RWPE2 (cell line): Measurements from ENCODE around the gene HIP1R.

Experiments used
- ATAC-seq: fragments of 200-7000 bp; cut with Tn5 transposase; 3 replicates; pipeline ENCODE4 v1.9.1; 2021; ENCODE audit warnings: low read depth
- DNase-seq: peaks from one replicate; pipeline ENCODE4 v3.0.0-alpha.2; 2020; ENCODE audit warnings: low spot score
- H3K27ac ChIP-seq: fragments of 450-650 bp; 2 replicates; pipeline ENCODE4 v1.5.1; 2017; ENCODE audit warnings: mild to moderate bottlenecking; ENCODE audit not compliant: poor library complexity, severe bottlenecking
- H3K27me3 ChIP-seq: fragments of 250-450 bp; sonication (Bioruptor Pico); 2 replicates; pipeline ENCODE4 v1.5.1; 2021; ENCODE audit warnings: mild to moderate bottlenecking, moderate library complexity; ENCODE audit not compliant: insufficient read depth, poor library complexity, severe bottlenecking
- H3K36me3 ChIP-seq: fragments of 250-450 bp; sonication (Bioruptor Pico); 2 replicates; pipeline ENCODE4 v1.5.1; 2020; ENCODE audit warnings: low read depth, mild to moderate bottlenecking, moderate library complexity
- H3K4me1 ChIP-seq: fragments of 250-450 bp; sonication (Bioruptor Pico); 2 replicates; pipeline ENCODE4 v1.5.1; 2021; ENCODE audit warnings: mild to moderate bottlenecking, moderate library complexity; ENCODE audit not compliant: insufficient read depth, poor library complexity, severe bottlenecking
- H3K4me3 ChIP-seq: fragments of 250-450 bp; sonication (Bioruptor Pico); 2 replicates; pipeline ENCODE4 v1.5.1; 2021; ENCODE audit warnings: mild to moderate bottlenecking, moderate library complexity; ENCODE audit not compliant: severe bottlenecking
- H3K9me3 ChIP-seq: fragments of 250-450 bp; sonication (Bioruptor Pico); 2 replicates; pipeline ENCODE4 v1.5.1; 2021; ENCODE audit warnings: mild to moderate bottlenecking, moderate library complexity; ENCODE audit not compliant: severe bottlenecking
- CTCF ChIP-seq: fragments of 450-650 bp; IDR thresholded peaks from one replicate; pipeline ENCODE4 v1.5.1; 2017; ENCODE audit warnings: mild to moderate bottlenecking, moderate library complexity; ENCODE audit not compliant: poor library complexity, severe bottlenecking

The HIP1R gene

GRCh38 chr12:122858171-122858570 lies 22.9 kb downstream of the HIP1R start:
- DNase-seq (no peak), ATAC-seq (no peak)
- Histone ChIP-seq H3K36me3 (peaks cover 17% of the 10 kb centered on the region; the same call in 1 of the 2 replicates), H3K27me3 (no peaks in the 10 kb centered on the region), H3K9me3 (no peaks in the 10 kb centered on the region), H3K4me3 (no peak overlapping the region), H3K4me1 (peaks cover 8% of the 10 kb centered on the region), H3K27ac (no peak overlapping the region)
- TF ChIP-seq CTCF, result no peak

DNA sequence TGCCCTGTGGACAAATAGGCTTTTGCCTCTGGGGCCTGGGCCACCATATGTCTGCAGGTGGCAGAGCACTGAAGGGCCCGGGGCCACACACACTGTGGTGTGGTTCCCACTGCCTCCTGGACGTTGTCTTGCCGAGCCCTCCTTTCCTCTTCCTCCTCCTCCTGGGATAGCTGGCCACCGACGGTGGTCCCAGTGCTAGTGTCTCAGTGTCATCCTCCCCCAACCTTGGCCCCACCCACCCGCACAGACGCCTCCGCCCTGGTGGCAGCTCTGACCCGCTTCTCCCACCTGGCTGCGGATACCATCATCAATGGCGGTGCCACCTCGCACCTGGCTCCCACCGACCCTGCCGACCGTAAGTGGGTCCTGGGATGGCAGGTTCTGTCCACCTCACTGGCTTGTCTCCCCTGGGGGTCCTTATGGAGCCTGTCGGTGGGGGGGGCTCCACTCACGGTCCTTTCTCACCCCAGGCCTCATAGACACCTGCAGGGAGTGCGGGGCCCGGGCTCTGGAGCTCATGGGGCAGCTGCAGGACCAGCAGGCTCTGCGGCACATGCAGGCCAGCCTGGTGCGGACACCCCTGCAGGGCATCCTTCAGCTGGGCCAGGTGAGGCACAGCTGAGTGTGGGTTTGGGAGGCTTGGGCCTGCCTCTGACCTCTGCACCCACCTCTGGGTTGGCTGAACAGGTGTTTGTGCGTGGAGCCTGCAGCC lies 23.5 kb downstream of the HIP1R start:
- Histone ChIP-seq H3K27me3 (no peaks in the 10 kb centered on the region), H3K36me3 (peaks cover 17% of the 10 kb centered on the region; the same call in 1 of the 2 replicates), H3K9me3 (no peaks in the 10 kb centered on the region), H3K27ac (no peak overlapping the region), H3K4me1 (peaks cover 11% of the 10 kb centered on the region), H3K4me3 (no peak overlapping the region)
- no peak for TF ChIP-seq CTCF
- DNase-seq (no peak), ATAC-seq (no peak)

GRCh38 chr12:122859303-122860039 lies 24.2 kb downstream of the HIP1R start:
- Histone ChIP-seq H3K4me3 (no peak overlapping the region), H3K4me1 (peaks cover 11% of the 10 kb centered on the region), H3K36me3 (peaks cover 20% of the 10 kb centered on the region), H3K27ac (no peak overlapping the region), H3K27me3 (no peaks in the 10 kb centered on the region), H3K9me3 (no peaks in the 10 kb centered on the region)
- ATAC-seq, result no peak
- no peak for DNase-seq
- no peak for TF ChIP-seq CTCF

DNA sequence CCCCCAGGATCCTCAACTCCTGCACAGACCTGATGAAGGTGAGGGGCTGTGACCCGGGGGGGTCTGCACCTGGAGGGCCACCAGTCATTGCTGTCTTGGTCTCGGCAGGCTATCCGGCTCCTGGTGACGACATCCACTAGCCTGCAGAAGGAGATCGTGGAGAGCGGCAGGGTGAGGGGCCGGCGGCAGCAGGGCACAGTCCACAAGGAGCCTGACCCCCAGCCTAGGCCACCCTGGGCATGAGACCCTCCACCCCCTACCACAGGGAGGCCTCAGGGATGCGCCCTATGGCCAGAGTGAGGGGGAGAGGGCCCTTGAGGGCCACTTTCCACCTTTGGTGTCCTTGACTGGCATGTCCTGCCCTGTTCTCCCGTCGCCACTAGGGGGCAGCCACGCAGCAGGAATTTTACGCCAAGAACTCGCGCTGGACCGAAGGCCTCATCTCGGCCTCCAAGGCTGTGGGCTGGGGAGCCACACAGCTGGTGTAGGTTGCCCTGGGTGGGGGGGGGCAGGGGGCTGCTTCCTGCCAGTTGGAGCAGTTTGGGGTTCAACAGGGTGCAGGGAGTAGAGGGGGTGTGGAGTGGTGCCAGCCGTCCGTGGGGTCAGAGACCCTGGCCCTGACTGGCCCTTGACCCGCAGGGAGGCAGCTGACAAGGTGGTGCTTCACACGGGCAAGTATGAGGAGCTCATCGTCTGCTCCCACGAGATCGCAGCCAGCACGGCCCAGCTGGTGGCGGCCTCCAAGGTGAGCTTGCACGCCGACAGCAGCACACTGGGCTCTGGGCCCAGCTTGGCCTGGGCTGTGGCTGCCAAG lies 25.0 kb downstream of the HIP1R start:
- DNase-seq (peak; percentile 79), ATAC-seq (peak; percentile 58)
- peak overlapping the region; percentile 77 for H3K27ac ChIP-seq
- no peaks in the 10 kb centered on the region for H3K27me3 ChIP-seq
- no peak overlapping the region for H3K4me3 ChIP-seq
- TF ChIP-seq CTCF, result peak; percentile 93
- peaks cover 11% of the 10 kb centered on the region for H3K4me1 ChIP-seq
- H3K9me3 ChIP-seq, result no peaks in the 10 kb centered on the region
- H3K36me3 ChIP-seq, result peaks cover 27% of the 10 kb centered on the region
